Measurements from ENCODE around the gene SLMAP.

GRCh38 chr3:57974796-57975388 lies 218.8 kb downstream of the SLMAP start:
- no peak for TF ChIP-seq TAF1 (IDR thresholded peaks at IDR 0.05; ENCODE audit: low read depth, low read length)
- no peak for TF ChIP-seq POLR2A (IDR thresholded peaks at IDR 0.05; ENCODE audit: low read depth, low read length)
